ENCODE data around the gene DPM1.
A peak's percentile ranks its signal among the peaks of the same experiment; 100 is the strongest.

The DPM1 gene

GRCh38 chr20:50930139-50930975 is 28.0 kb downstream of the DPM1 start:
- DNase-seq (ENCODE audit: low read depth in 2 of 2) = peak in 1 of 2 donors; percentile 19

GRCh38 chr20:50929299-50930138 is 28.8 kb downstream of the DPM1 start:
- peak; percentile 80 to 87 for DNase-seq (ENCODE audit: low read depth in 2 of 2)

GRCh38 chr20:50928469-50928868 is 29.9 kb downstream of the DPM1 start:
- DNase-seq (ENCODE audit: low read depth in 2 of 2) = no peak

GRCh38 chr20:50926530-50926929 is 31.8 kb downstream of the DPM1 start:
- DNase-seq (ENCODE audit: low read depth in 2 of 2) = no peak

GRCh38 chr20:50924261-50924920 is 33.9 kb downstream of the DPM1 start:
- DNase-seq (ENCODE audit: low read depth in 2 of 2) = no peak

GRCh38 chr20:50921803-50922501 is 36.4 kb downstream of the DPM1 start:
- DNase-seq (ENCODE audit: low read depth in 2 of 2) = no peak

GRCh38 chr20:50920997-50921396 is 37.3 kb downstream of the DPM1 start:
- no peak for DNase-seq (ENCODE audit: low read depth in 2 of 2)

GRCh38 chr20:50919567-50919966 is 38.8 kb downstream of the DPM1 start:
- DNase-seq (ENCODE audit: low read depth in 2 of 2) = no peak

GRCh38 chr20:50918403-50918802 is 39.9 kb downstream of the DPM1 start:
- DNase-seq (ENCODE audit: low read depth in 2 of 2) = no peak

- no peak for DNase-seq (ENCODE audit: low read depth in 2 of 2)
Observed at GRCh38 chr20:50916934-50917333, 41.4 kb downstream of the DPM1 start.

GRCh38 chr20:50916257-50916656 is 42.1 kb downstream of the DPM1 start:
- DNase-seq (ENCODE audit: low read depth in 2 of 2) = no peak

- DNase-seq (ENCODE audit: low read depth in 2 of 2) = no peak
Observed at GRCh38 chr20:50915424-50915823, 42.9 kb downstream of the DPM1 start.

- no peak for DNase-seq (ENCODE audit: low read depth in 2 of 2)
Observed at GRCh38 chr20:50913690-50914375, 44.5 kb downstream of the DPM1 start.

- DNase-seq (ENCODE audit: low read depth in 2 of 2) = no peak
Observed at GRCh38 chr20:50911716-50912115, 46.6 kb downstream of the DPM1 start.

- no peak for DNase-seq (ENCODE audit: low read depth in 2 of 2)
Observed at GRCh38 chr20:50911030-50911429, 47.3 kb downstream of the DPM1 start.

- DNase-seq (ENCODE audit: low read depth in 2 of 2) = no peak
Observed at GRCh38 chr20:50909413-50909812, 48.9 kb downstream of the DPM1 start.

- DNase-seq (ENCODE audit: low read depth in 2 of 2) = no peak
Observed at GRCh38 chr20:50904067-50904570, 54.2 kb downstream of the DPM1 start.

GRCh38 chr20:50903353-50904051 is 54.8 kb downstream of the DPM1 start:
- DNase-seq (ENCODE audit: low read depth in 2 of 2) = no peak

- no peak for DNase-seq (ENCODE audit: low read depth in 2 of 2)
Observed at GRCh38 chr20:50901301-50901700, 57.0 kb downstream of the DPM1 start.

- no peak for DNase-seq (ENCODE audit: low read depth in 2 of 2)
Observed at GRCh38 chr20:50900261-50900660, 58.1 kb downstream of the DPM1 start.
